GM21367 (cell line): ENCODE measurements around the gene COL27A1.
"Not testable (repeated sequence)": the region's sequence is repeated elsewhere in the genome, so short reads cannot be mapped to it uniquely, and the experiment has no call there.

ENCODE experiments used
- ATAC-seq: cut with Tn5 transposase; IDR thresholded peaks from one replicate; pipeline ENCODE4 v1.9.1; 2021; ENCODE audit not compliant: unreplicated experiment

COL27A1 gene

GRCh38 chr9:114314881-114315722, 159.8 kb downstream of the COL27A1 start:
- no peak for ATAC-seq

GRCh38 chr9:114315723-114316363, 160.5 kb downstream of the COL27A1 start:
- no peak for ATAC-seq

- ATAC-seq: no peak
These were observed 161.4 kb downstream of the COL27A1 start for GRCh38 chr9:114316605-114317230.

- ATAC-seq: no peak
These were observed 162.5 kb downstream of the COL27A1 start for GRCh38 chr9:114317665-114318357.

GRCh38 chr9:114318416-114318815, 163.1 kb downstream of the COL27A1 start:
- ATAC-seq: no peak

- no peak for ATAC-seq
These were observed 163.8 kb downstream of the COL27A1 start for GRCh38 chr9:114319147-114319546.

GRCh38 chr9:114320710-114321109, 165.4 kb downstream of the COL27A1 start:
- ATAC-seq: not testable (repeated sequence)

GRCh38 chr9:114321759-114322158, 166.4 kb downstream of the COL27A1 start:
- ATAC-seq: no peak

GRCh38 chr9:114322160-114322818, 167.0 kb downstream of the COL27A1 start:
- not testable (repeated sequence) for ATAC-seq

GRCh38 chr9:114322831-114323531, 167.6 kb downstream of the COL27A1 start, which contains the start of gene ORM1:
ORM1 (plus strand) TSS chr9:114323098; CDS start chr9:114323134, 36 bp downstream.
- not testable (repeated sequence) for ATAC-seq

GRCh38 chr9:114323849-114324248, 168.5 kb downstream of the COL27A1 start:
- not testable (repeated sequence) for ATAC-seq

GRCh38 chr9:114324492-114324891, 169.2 kb downstream of the COL27A1 start:
- no peak for ATAC-seq

GRCh38 chr9:114324965-114325364, 169.6 kb downstream of the COL27A1 start:
- not testable (repeated sequence) for ATAC-seq

- ATAC-seq: not testable (repeated sequence)
These were observed 170.4 kb downstream of the COL27A1 start for GRCh38 chr9:114325684-114326254.

- no peak for ATAC-seq
These were observed 172.4 kb downstream of the COL27A1 start for GRCh38 chr9:114327749-114328148.

- not testable (repeated sequence) for ATAC-seq
These were observed 173.1 kb downstream of the COL27A1 start for GRCh38 chr9:114328357-114328820.

- not testable (repeated sequence) for ATAC-seq
These were observed 173.7 kb downstream of the COL27A1 start for GRCh38 chr9:114328937-114329624.

GRCh38 chr9:114329625-114330022, 174.3 kb downstream of the COL27A1 start, which contains the start of gene ORM2:
ORM2 (plus strand) TSS chr9:114329869; CDS start chr9:114329905, 36 bp downstream.
- ATAC-seq: not testable (repeated sequence)

GRCh38 chr9:114330636-114331035, 175.3 kb downstream of the COL27A1 start:
- ATAC-seq: no peak
